B cell (primary cell): Measurements from ENCODE around the gene LRTM2. TPM values are rescaled to one million over a fixed set of nuclear protein-coding genes. Genes with fewer than 3 reads are reported as not detected.

Experiments
- ATAC-seq: fragments of 200-7000 bp; cut with Tn5 transposase; one replicate; pipeline ENCODE4 v1.10.0; 2021; ENCODE audit warnings: low read depth, mild to moderate bottlenecking, moderate number of reproducible peaks, moderate library complexity
- CTCF ChIA-PET: fragments of 350-600 bp; sonication (Branson Sonifier 250); formaldehyde crosslinking; loops from one replicate; lab custom pipeline; 2021; ENCODE audit warnings: antibody characterized with exemption, inconsistent platforms; lab: Charles Lee
- POLR2A ChIA-PET: fragments of 350-600 bp; sonication (Branson Sonifier 250); formaldehyde crosslinking; loops from one replicate; lab custom pipeline; 2021; ENCODE audit warnings: antibody characterized with exemption; lab: Charles Lee
- DNase-seq: peaks from one replicate; pipeline ENCODE4 v3.0.0; 2013
- H2AFZ ChIP-seq: 2 replicates; pipeline ENCODE4 v1.6.1; 2012; ENCODE audit warnings: mild to moderate bottlenecking, low read depth, low read length; ENCODE audit not compliant: insufficient read depth, poor library complexity, severe bottlenecking
- H3K27ac ChIP-seq, 2 donors: 1 replicate in 1 of 2; 2 replicates in 1 of 2; pipeline ENCODE4 v1.5.1; 2012 to 2013; ENCODE audit warnings: low read length in 2 of 2, mild to moderate bottlenecking in 2 of 2, moderate library complexity in 1 of 2
- H3K27me3 ChIP-seq, 4 experiments: fragments of 200-600 bp in 1 of 4; sonication (generic) in 1 of 4; replicated peaks in 1 of 4; 1 replicate in 2 of 4; 2 replicates in 2 of 4; pipeline versions ENCODE4 v1.6.1 to v1.7.0; 2013 to 2016; ENCODE audit warnings: low read length in 3 of 4, mild to moderate bottlenecking in 2 of 4, mixed read lengths in 1 of 4, moderate library complexity in 1 of 4; ENCODE audit not compliant: insufficient read depth in 4 of 4, control insufficient read depth in 3 of 4; ENCODE audit errors: control extremely low read depth in 1 of 4
- H3K36me3 ChIP-seq, 2 experiments: replicated peaks in 1 of 2; 1 replicate in 1 of 2; 2 replicates in 1 of 2; pipeline versions ENCODE4 v1.6.1 to v1.7.1; 2013; ENCODE audit warnings: low read length in 1 of 2; ENCODE audit not compliant: insufficient read depth in 2 of 2, control insufficient read depth in 1 of 2; ENCODE audit errors: control extremely low read depth in 1 of 2, extremely low read depth in 1 of 2
- H3K4me1 ChIP-seq, 2 donors: fragments of 200-600 bp in 1 of 2; sonication (generic) in 1 of 2; 1 replicate in 1 of 2; 2 replicates in 1 of 2; pipeline versions ENCODE4 v1.5.1 to v1.6.1; 2013 to 2017; ENCODE audit warnings: low read length in 2 of 2; ENCODE audit not compliant: control insufficient read depth in 2 of 2, insufficient read depth in 2 of 2
- H3K4me2 ChIP-seq: replicated peaks from 2 replicates; pipeline ENCODE3; 2012; ENCODE audit warnings: mild to moderate bottlenecking, low read depth, low read length; ENCODE audit not compliant: poor library complexity, severe bottlenecking
- H3K4me3 ChIP-seq, 5 experiments: fragments of 200-600 bp in 1 of 5; sonication (generic) in 1 of 5; 1 replicate in 3 of 5; 2 replicates in 2 of 5; pipeline versions ENCODE4 v1.5.1 to v1.7.0; 2011 to 2016; ENCODE audit warnings: low read length in 4 of 5, mild to moderate bottlenecking in 4 of 5, low read depth in 2 of 5, control low read depth in 1 of 5, moderate library complexity in 1 of 5; ENCODE audit not compliant: insufficient read depth in 1 of 5; ENCODE audit errors: control extremely low read depth in 1 of 5, extremely low read depth in 1 of 5
- H3K79me2 ChIP-seq: fragments of 200-600 bp; sonication (generic); one replicate; pipeline ENCODE4 v1.6.0; 2016; ENCODE audit warnings: low read length; ENCODE audit not compliant: control insufficient read depth, insufficient read depth
- H3K9ac ChIP-seq: fragments of 200-600 bp; sonication (generic); 2 replicates; pipeline ENCODE4 v1.6.1; 2017; ENCODE audit warnings: mild to moderate bottlenecking, low read length, moderate library complexity
- H3K9me3 ChIP-seq, 3 donors: one replicate each; pipeline versions ENCODE4 v1.6.1 to v1.7.1; 2013; ENCODE audit warnings: low read length in 2 of 3; ENCODE audit not compliant: control insufficient read depth in 2 of 3, insufficient read depth in 1 of 3; ENCODE audit errors: control extremely low read depth in 1 of 3
- H4K20me1 ChIP-seq: 2 replicates; pipeline ENCODE4 v1.6.0; 2012; ENCODE audit warnings: mild to moderate bottlenecking, low read length; ENCODE audit not compliant: insufficient read depth, control insufficient read depth, poor library complexity, severe bottlenecking
- H3K27ac Mint-ChIP-seq: one replicate; pipeline ENCODE4 v1.8.0; 2021; ENCODE audit warnings: mixed read lengths
- H3K27me3 Mint-ChIP-seq: one replicate; pipeline ENCODE4 v1.8.0; 2021; ENCODE audit warnings: mixed read lengths
- H3K4me1 Mint-ChIP-seq: one replicate; pipeline ENCODE4 v1.8.0; 2021; ENCODE audit warnings: mixed read lengths
- H3K4me3 Mint-ChIP-seq: one replicate; pipeline ENCODE4 v1.8.0; 2021; ENCODE audit warnings: mixed read lengths
- H3K9me3 Mint-ChIP-seq: one replicate; pipeline ENCODE4 v1.8.0; 2022; ENCODE audit warnings: mixed read lengths; ENCODE audit not compliant: insufficient read depth
- EZH2 ChIP-seq: IDR thresholded peaks from 2 replicates; pipeline ENCODE4 v1.6.1; 2012; ENCODE audit warnings: borderline replicate concordance, low read depth, mild to moderate bottlenecking, moderate library complexity, low read length; ENCODE audit not compliant: insufficient read depth, poor library complexity, severe bottlenecking
- WGBS: methylation state at CpG from one replicate; pipeline ENCODE4 v1.1.5; 2013; ENCODE audit warnings: missing lambda C conversion rate; ENCODE audit not compliant: insufficient coverage; 5-methylcytosine and 5-hydroxymethylcytosine counted together
- intact Hi-C: fragments of 100-400 bp; cut with micrococcal nuclease; formaldehyde crosslinking; loops from one replicate; pipeline ENCODE4 v1.10.0; 2022
- polyA plus RNA-seq: library from polyadenylated mRNA; depleted of rRNA; stranded (reverse); fragments of >200 nt; gene quantifications from 2 replicates; pipeline ENCODE4 v1.2.3, GENCODE V29; 2012
- total RNA-seq, 2 donors: library from RNA; stranded (reverse); fragments of 120-200 nt in 1 of 2; gene quantifications; 1 replicate in 1 of 2; 2 replicates in 1 of 2; pipeline versions ENCODE4 v1.2.3 to v1.2.4, GENCODE V29; 2013 to 2022
- TF ChIP-seq, protein P1 (sequence below): fragments of 200-600 bp; IDR thresholded peaks from one replicate; pipeline ENCODE4 v1.8.0; 2022; ENCODE audit warnings: antibody characterized with exemption, mild to moderate bottlenecking

LRTM2 gene
- total and polyA plus RNA-seq, 2 donors (not counting 1 experiment from before 2014, with no cell fraction given), result not detected

DNA sequence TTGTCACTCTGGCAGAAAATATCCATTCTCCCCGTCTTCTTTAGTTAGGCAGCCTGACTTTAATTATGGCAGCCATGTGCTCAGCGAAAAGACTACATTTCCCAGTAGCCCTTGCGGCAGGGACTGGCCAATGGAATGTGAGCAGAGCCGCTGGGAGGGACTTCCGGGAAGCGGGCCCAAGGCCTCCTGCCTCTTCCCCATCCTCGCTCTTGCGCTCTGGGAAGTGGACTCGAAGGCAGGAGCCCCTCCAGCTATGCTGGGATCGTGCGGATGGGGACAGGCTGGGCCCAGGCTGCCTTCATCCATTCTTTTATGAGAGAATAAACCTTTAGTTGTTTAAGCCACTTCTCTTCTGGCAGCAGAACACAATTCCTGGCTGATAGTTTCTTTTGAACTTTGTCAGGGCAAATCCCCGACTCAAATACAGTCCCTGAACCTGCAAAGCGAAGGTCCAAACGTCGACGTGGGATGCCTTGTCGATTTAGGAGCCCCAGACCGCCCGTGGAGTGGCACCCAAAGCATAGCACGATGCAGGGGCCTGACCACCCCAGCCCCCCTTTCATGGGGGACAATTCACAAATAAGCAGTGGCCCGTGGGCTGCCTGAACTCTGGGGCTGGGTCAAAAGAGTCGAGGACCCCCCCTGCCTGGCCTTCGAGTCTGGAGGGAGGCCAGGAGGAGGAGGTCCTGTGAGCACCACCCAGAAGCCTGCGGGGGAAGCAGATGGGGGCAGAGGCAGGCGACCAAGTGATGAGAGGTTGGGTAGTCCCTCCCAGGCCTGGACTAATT, 15.6 kb upstream of the LRTM2 start:
- H2AFZ ChIP-seq, result peak overlapping the region; percentile 91
- no peak for TF ChIP-seq EZH2
- TF ChIP-seq, protein P1, sequence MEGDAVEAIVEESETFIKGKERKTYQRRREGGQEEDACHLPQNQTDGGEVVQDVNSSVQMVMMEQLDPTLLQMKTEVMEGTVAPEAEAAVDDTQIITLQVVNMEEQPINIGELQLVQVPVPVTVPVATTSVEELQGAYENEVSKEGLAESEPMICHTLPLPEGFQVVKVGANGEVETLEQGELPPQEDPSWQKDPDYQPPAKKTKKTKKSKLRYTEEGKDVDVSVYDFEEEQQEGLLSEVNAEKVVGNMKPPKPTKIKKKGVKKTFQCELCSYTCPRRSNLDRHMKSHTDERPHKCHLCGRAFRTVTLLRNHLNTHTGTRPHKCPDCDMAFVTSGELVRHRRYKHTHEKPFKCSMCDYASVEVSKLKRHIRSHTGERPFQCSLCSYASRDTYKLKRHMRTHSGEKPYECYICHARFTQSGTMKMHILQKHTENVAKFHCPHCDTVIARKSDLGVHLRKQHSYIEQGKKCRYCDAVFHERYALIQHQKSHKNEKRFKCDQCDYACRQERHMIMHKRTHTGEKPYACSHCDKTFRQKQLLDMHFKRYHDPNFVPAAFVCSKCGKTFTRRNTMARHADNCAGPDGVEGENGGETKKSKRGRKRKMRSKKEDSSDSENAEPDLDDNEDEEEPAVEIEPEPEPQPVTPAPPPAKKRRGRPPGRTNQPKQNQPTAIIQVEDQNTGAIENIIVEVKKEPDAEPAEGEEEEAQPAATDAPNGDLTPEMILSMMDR, result no peak
- ChIA-PET POLR2A (no interaction called here), CTCF (interaction anchor here (0.6 to 11.3 kb wide), 3 partner anchors 14 to 731 kb away, joined by 3 to 327 read pairs (median 4); no protein-coding TSS in a partner anchor)
- peaks cover 2% of the 10 kb centered on the region for H3K9me3 Mint-ChIP-seq
- no peaks in the 10 kb centered on the region for H3K36me3 ChIP-seq
- 66% methylated on average over 25 of the region's 25 CpGs for WGBS
- H3K27me3 ChIP-seq, result no peaks in the 10 kb centered on the region
- H3K9ac ChIP-seq, result peak overlapping the region; percentile 42
- peak; percentile 89 for DNase-seq
- H3K27ac ChIP-seq, result peak overlapping the region in 1 of 2 donors; percentile 33
- intact Hi-C loops, result loop anchor here (1.0 to 10.0 kb wide), 5 partner anchors 8 to 1420 kb away; partner anchors contain the start of genes DCP1B, ITFG2 and KDM5A
- H3K79me2 ChIP-seq, result no peaks in the 10 kb centered on the region
- H3K4me3 Mint-ChIP-seq, result peak overlapping the region; percentile 54
- H3K27ac Mint-ChIP-seq, result peak overlapping the region; percentile 69
- peak overlapping the region in 1 of 5 experiments; percentile 21 for H3K4me3 ChIP-seq
- H3K4me1 Mint-ChIP-seq, result peaks cover 25% of the 10 kb centered on the region
- H3K4me1 ChIP-seq, result peaks cover 5 to 23% of the 10 kb centered on the region in 2 donors
- H3K27me3 Mint-ChIP-seq, result no peaks in the 10 kb centered on the region
- H4K20me1 ChIP-seq, result no peaks in the 10 kb centered on the region
- ATAC-seq, result peak; percentile 78
- H3K4me2 ChIP-seq, result peak overlapping the region; percentile 61
- peaks cover 0 to 11% (median 0%) of the 10 kb centered on the region in 3 donors for H3K9me3 ChIP-seq
